HG02970 (cell line): ENCODE data around the gene KRTAP5-10.
"Not testable (repeated sequence)": the region's sequence is repeated elsewhere in the genome, so short reads cannot be mapped to it uniquely, and the experiment has no call there.

ENCODE experiments used
- ATAC-seq: cut with Tn5 transposase; IDR thresholded peaks from one replicate; pipeline ENCODE4 v1.9.1; 2021; ENCODE audit warnings: mild to moderate bottlenecking, moderate library complexity, moderate number of reproducible peaks; ENCODE audit not compliant: unreplicated experiment, low FRiP score

KRTAP5-10 gene

GRCh38 chr11:71567633-71568032 lies 2.3 kb downstream of the KRTAP5-10 start:
- ATAC-seq: not testable (repeated sequence)

DNA sequence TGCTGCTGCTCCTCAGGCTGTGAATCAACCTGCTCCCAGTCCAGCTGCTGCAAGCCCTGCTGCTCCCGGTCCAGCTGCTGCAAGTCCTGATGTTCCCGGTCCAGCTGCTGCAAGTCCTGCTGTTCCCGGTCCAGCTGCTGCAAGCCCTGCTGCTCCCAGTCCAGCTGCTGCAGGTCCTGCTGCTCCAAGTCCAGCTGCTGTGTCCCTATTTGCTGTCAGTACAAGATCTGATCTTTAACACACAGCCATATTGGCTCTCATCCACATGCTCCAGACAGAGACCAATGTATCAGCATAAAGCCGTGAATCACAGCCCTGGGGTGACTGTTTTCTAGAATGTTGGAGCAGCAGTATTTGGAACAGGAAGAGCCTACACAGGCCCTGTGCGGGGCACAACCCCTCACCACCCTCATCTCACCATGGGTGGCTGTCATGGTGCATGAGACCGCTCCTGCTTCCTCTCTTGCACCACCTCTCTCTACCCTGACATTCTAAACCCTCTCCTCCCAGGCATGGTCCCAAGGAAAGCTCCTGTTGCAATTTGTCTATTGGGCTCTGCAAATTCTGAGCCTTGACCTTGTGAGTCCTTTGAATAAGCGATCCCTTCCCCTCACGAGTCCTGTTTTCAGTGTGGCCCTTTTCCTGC lies 3.5 kb downstream of the KRTAP5-10 start:
- no peak for ATAC-seq

GRCh38 chr11:71571101-71571850 lies 5.9 kb downstream of the KRTAP5-10 start:
- ATAC-seq: not testable (repeated sequence)

GRCh38 chr11:71572811-71573210 lies 7.4 kb downstream of the KRTAP5-10 start:
- ATAC-seq: no peak

DNA sequence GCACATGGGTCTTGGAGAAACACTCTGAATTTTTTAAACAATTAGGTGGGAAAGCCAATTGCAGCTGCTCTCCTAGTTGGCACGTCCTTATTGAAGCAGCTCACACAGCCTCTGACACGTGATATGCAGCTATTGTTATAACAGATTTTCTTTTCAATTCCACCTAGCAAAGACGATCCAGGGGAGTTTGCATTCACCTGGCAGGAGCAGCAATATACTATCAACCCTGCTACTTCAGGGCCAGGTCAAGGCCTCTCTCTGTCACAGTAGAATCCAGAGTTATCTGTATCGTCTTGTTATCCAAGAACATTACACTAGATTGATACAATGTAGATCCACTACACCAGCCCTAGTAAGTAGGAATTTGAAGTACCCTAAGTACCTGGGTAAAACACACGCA lies 9.1 kb downstream of the KRTAP5-10 start:
- ATAC-seq: no peak

DNA sequence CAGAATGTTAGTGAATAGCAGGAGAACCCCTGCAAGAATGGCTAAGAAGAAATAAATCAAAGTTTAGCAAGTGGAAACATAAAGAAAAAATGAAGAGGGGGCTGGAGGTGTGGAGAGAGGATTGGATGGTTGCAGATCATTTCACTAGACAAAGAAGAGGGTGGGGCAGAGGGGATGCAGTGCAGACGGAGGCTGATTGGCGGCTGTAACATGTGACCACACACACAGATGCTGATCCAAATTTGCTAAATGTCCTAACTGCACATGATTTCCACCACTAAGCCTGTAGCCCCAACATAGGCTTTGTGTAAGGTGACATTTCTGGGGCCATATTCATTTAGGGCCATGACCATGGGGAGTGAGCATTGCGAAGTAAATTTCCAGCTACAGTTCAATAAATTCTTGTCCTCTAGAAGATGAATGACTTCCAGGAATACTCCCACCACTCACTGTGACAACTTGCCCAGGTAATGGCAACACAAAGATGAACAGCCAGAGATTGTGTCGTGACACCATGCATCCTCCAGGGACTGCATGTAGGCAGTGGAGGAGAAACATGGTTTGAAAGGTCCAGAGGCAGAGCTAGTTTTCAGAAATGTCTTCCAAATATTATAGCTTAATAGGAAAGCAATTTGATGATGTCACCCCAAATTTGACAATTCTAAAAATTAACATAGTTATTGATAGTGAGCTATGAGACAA lies 10.5 kb downstream of the KRTAP5-10 start:
- no peak for ATAC-seq

DNA sequence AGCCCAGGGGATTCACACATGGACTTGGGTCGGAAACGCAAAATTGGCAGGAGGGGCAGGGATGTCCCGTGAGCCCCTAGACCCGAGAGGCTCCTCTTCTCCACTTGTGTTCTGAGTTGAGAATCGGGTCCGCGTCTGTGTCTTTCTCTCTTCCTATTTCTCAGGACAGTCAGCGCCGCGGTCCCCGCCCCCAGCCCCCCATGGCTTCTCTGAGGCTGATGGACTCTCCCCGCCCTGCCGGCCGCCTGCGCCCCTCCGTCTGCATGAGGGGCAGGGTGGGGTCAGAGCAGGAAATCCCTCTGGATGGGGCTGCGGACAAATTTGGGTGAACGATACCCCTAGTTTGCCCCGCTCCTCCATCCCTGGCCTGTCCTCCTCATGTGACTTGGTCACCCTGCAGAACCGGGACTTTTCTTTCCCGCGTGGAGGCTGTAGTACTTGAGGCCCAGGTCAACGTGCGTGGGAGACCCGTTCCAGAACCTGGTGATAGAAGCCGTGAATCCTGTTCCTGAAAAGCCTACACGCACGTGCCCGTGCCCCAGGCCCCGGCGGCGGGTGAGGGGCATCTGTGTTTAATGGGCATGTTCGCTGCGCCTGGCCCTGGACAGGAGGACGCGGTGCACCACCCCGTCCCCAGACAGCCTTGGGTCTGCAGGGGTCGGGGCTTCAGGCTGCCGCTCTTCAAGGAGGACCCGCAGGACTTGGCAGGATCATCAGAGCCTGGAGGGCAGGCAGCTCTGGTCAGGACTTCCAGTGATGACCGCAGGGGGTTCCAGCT lies 11.5 kb downstream of the KRTAP5-10 start:
- not testable (repeated sequence) for ATAC-seq

GRCh38 chr11:71577469-71578004 lies 12.2 kb downstream of the KRTAP5-10 start:
- ATAC-seq: no peak

- not testable (repeated sequence) for ATAC-seq
These were observed 14.2 kb downstream of the KRTAP5-10 start for GRCh38 chr11:71579513-71579912.

DNA sequence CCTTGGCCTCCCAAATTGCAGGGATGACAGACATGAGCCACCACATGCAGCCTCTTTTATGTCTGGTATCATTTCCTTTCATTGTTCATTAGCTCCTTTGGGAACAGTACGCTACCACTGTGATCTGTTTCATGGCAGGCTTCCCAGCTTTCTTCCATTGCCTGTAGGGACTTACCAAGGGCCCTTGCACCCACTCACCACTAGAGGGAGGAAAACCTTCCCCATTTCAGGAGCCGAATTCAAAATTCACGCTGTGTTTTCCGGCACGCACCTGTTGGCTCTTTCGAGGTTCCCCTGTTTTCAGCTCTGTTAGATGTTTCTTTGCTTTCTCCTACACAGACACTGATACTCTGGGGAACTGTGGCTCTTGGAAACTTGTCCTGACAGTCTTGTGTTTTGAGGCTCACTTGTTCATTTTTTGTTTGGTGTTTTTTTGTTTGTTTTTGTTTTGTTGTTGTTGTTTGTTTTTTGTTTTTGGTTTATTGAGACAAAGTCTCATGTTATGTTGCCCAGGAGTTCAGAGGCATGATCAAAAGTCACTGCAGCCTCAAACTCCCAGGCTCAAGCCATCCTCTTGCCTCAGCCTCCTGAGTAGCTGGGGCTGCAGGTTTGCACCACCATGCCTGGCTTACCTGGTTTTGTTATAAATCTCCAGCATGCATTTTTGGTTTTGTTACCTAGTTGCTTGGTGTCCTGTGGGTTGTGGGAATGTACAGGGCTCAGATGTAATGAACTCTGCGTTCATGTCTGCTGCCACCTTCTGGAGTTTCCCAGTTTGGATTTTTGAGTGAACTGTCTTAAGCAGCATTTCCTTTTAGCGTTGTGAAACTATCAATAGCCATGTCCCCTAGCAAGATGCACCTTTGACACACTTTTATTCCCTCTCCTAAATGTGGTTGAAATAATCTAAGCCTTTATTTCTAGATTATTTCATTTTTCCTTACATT lies 15.0 kb downstream of the KRTAP5-10 start:
- ATAC-seq: no peak

GRCh38 chr11:71581826-71582225 lies 16.5 kb downstream of the KRTAP5-10 start:
- ATAC-seq: no peak

- no peak for ATAC-seq
These were observed 17.0 kb downstream of the KRTAP5-10 start, which contains the start of gene KRTAP5-11 for GRCh38 chr11:71582309-71582895. TSS of gene KRTAP5-11 (minus strand) at chr11:71582875. CDS start at chr11:71582837, 38 bp downstream.

DNA sequence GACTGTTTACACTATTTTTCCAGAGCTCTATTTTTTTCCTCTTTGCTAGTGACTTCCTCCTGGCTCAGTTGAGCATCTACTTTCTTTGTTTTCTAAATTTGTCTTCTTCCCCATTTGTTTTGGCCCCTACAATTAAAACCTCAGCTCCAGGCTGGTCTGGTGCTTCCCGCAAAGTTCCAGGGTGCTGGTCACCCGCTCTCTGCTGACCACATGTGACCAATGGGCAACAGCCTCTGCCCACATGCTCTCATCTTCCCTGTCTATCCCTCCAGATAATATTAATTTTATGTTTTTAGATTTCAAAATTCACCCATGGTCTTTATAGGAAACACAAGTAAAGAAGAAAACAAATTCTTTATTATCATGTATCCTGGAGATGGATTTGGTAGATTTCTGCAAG lies 17.6 kb downstream of the KRTAP5-10 start:
- ATAC-seq: not testable (repeated sequence)

- not testable (repeated sequence) for ATAC-seq
These were observed 20.3 kb downstream of the KRTAP5-10 start for GRCh38 chr11:71585673-71586072.

GRCh38 chr11:71588314-71588713 lies 23.0 kb downstream of the KRTAP5-10 start:
- not testable (repeated sequence) for ATAC-seq

- not testable (repeated sequence) for ATAC-seq
These were observed 23.6 kb downstream of the KRTAP5-10 start for GRCh38 chr11:71588822-71589545.

DNA sequence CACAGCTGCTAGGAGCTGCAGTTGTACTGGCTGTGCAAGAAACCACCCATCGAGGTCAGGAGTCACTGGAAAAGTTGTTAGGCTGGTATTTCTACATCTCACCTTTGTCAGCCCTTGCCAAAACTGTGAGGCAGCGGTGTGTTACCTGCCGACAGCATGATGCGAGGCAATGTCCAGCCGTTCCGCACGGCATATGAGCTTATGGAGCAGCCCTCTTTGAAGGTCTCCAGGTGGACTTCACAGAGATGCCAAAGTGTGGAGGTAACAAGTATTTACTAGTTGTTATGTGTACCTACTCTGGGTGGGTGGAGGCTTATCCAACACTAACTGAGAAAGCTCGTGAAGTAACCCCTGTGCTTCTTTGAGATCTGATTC lies 24.2 kb downstream of the KRTAP5-10 start:
- not testable (repeated sequence) for ATAC-seq

DNA sequence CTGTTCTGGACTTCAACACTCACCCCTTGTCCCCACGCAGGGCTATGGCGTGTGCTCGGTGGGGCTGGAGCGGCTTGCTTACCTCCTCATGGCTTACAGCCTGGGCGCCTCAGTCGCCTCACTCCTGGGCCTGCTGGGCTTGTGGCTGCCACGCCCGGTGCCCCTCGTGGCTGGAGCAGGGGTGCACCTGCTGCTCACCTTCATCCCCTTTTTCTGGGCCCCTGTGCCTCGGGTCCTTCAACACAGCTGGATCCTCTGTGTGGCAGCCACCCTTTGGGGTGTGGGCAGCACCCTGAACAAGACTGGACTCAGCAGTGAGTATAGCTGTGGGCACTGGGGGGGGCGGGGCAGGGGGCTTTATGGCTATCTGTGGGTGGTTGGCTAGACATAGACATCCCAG lies 37.9 kb downstream of the KRTAP5-10 start:
- not testable (repeated sequence) for ATAC-seq
